Rectal smooth muscle tissue (tissue), 1 donor: ENCODE results near the gene MACC1.
"Not testable (repeated sequence)": the region's sequence is repeated elsewhere in the genome, so short reads cannot be mapped to it uniquely, and the experiment has no call there.

Source experiments
- H3K27ac ChIP-seq: one replicate; pipeline ENCODE4 v1.7.0; 2013; ENCODE audit warnings: low read depth, low read length, inconsistent platforms
- H3K27me3 ChIP-seq: one replicate; pipeline ENCODE4 v1.7.0; 2013; ENCODE audit warnings: low read length; ENCODE audit not compliant: control insufficient read depth, insufficient read depth
- H3K36me3 ChIP-seq: one replicate; pipeline ENCODE4 v1.7.0; 2013; ENCODE audit warnings: low read length; ENCODE audit not compliant: control insufficient read depth, insufficient read depth
- H3K4me1 ChIP-seq: one replicate; pipeline ENCODE4 v1.7.0; 2013; ENCODE audit warnings: low read length; ENCODE audit not compliant: control insufficient read depth, insufficient read depth
- H3K4me3 ChIP-seq: one replicate; pipeline ENCODE4 v1.7.0; 2013; ENCODE audit warnings: low read length
- H3K9ac ChIP-seq: one replicate; pipeline ENCODE4 v1.7.0; 2013; ENCODE audit warnings: low read length

The MACC1 gene

GRCh38 chr7:20198260-20198659, 18.9 kb downstream of the MACC1 start:
- H3K27ac ChIP-seq, result no peak overlapping the region
- H3K4me3 ChIP-seq, result no peak overlapping the region
- H3K4me1 ChIP-seq, result no peaks in the 10 kb centered on the region
- no peaks in the 10 kb centered on the region for H3K27me3 ChIP-seq
- no peaks in the 10 kb centered on the region for H3K36me3 ChIP-seq
- H3K9ac ChIP-seq, result no peak overlapping the region

GRCh38 chr7:20197837-20198236, 19.3 kb downstream of the MACC1 start:
- Histone ChIP-seq H3K4me1 (no peaks in the 10 kb centered on the region), H3K27ac (no peak overlapping the region), H3K4me3 (no peak overlapping the region), H3K9ac (no peak overlapping the region), H3K27me3 (no peaks in the 10 kb centered on the region), H3K36me3 (no peaks in the 10 kb centered on the region)

GRCh38 chr7:20197125-20197748, 19.9 kb downstream of the MACC1 start:
- Histone ChIP-seq H3K4me1 (no peaks in the 10 kb centered on the region), H3K27me3 (no peaks in the 10 kb centered on the region), H3K9ac (no peak overlapping the region), H3K27ac (no peak overlapping the region), H3K4me3 (no peak overlapping the region), H3K36me3 (no peaks in the 10 kb centered on the region)

GRCh38 chr7:20194343-20194995, 22.7 kb downstream of the MACC1 start:
- no peak overlapping the region for H3K4me3 ChIP-seq
- H3K9ac ChIP-seq, result no peak overlapping the region
- H3K27ac ChIP-seq, result no peak overlapping the region
- no peaks in the 10 kb centered on the region for H3K4me1 ChIP-seq
- H3K36me3 ChIP-seq, result no peaks in the 10 kb centered on the region
- no peaks in the 10 kb centered on the region for H3K27me3 ChIP-seq

GRCh38 chr7:20193873-20194272, 23.3 kb downstream of the MACC1 start:
- Histone ChIP-seq H3K4me1 (no peaks in the 10 kb centered on the region), H3K27ac (no peak overlapping the region), H3K9ac (no peak overlapping the region), H3K4me3 (no peak overlapping the region), H3K36me3 (no peaks in the 10 kb centered on the region), H3K27me3 (no peaks in the 10 kb centered on the region)

GRCh38 chr7:20193242-20193777, 23.9 kb downstream of the MACC1 start:
- H3K4me3 ChIP-seq, result no peak overlapping the region
- H3K27ac ChIP-seq, result no peak overlapping the region
- H3K27me3 ChIP-seq, result no peaks in the 10 kb centered on the region
- H3K4me1 ChIP-seq, result no peaks in the 10 kb centered on the region
- no peak overlapping the region for H3K9ac ChIP-seq
- H3K36me3 ChIP-seq, result no peaks in the 10 kb centered on the region

GRCh38 chr7:20191391-20191869, 25.8 kb downstream of the MACC1 start:
- no peaks in the 10 kb centered on the region for H3K27me3 ChIP-seq
- no peak overlapping the region for H3K27ac ChIP-seq
- H3K9ac ChIP-seq, result no peak overlapping the region
- H3K4me3 ChIP-seq, result no peak overlapping the region
- H3K4me1 ChIP-seq, result no peaks in the 10 kb centered on the region
- H3K36me3 ChIP-seq, result no peaks in the 10 kb centered on the region

GRCh38 chr7:20190560-20191390, 26.4 kb downstream of the MACC1 start:
- no peak overlapping the region for H3K4me3 ChIP-seq
- H3K27me3 ChIP-seq, result no peaks in the 10 kb centered on the region
- no peaks in the 10 kb centered on the region for H3K4me1 ChIP-seq
- H3K36me3 ChIP-seq, result no peaks in the 10 kb centered on the region
- H3K9ac ChIP-seq, result no peak overlapping the region
- H3K27ac ChIP-seq, result no peak overlapping the region

- Histone ChIP-seq H3K27me3 (no peaks in the 10 kb centered on the region), H3K4me1 (no peaks in the 10 kb centered on the region), H3K4me3 (no peak overlapping the region), H3K27ac (no peak overlapping the region), H3K36me3 (no peaks in the 10 kb centered on the region), H3K9ac (no peak overlapping the region)
Measured at GRCh38 chr7:20189852-20190251, 27.3 kb downstream of the MACC1 start.

GRCh38 chr7:20188567-20188966, 28.6 kb downstream of the MACC1 start:
- H3K9ac ChIP-seq, result no peak overlapping the region
- H3K4me3 ChIP-seq, result no peak overlapping the region
- H3K27ac ChIP-seq, result no peak overlapping the region
- no peaks in the 10 kb centered on the region for H3K27me3 ChIP-seq
- H3K4me1 ChIP-seq, result no peaks in the 10 kb centered on the region
- H3K36me3 ChIP-seq, result no peaks in the 10 kb centered on the region

- not testable (repeated sequence) for H3K27ac ChIP-seq, H3K9ac ChIP-seq, H3K36me3 ChIP-seq, H3K4me3 ChIP-seq, H3K27me3 ChIP-seq, H3K4me1 ChIP-seq
Measured at GRCh38 chr7:20187850-20188249, 29.3 kb downstream of the MACC1 start.

- H3K27me3 ChIP-seq, result no peaks in the 10 kb centered on the region
- H3K36me3 ChIP-seq, result no peaks in the 10 kb centered on the region
- H3K4me3 ChIP-seq, result no peak overlapping the region
- no peaks in the 10 kb centered on the region for H3K4me1 ChIP-seq
- no peak overlapping the region for H3K9ac ChIP-seq
- H3K27ac ChIP-seq, result no peak overlapping the region
Measured at GRCh38 chr7:20185988-20186387, 31.2 kb downstream of the MACC1 start.
